GM19455 (cell line): Measurements from ENCODE around the gene FAM47E.
A peak's percentile ranks its signal among the peaks of the same experiment; 100 is the strongest.

Source experiments
- ATAC-seq: cut with Tn5 transposase; IDR thresholded peaks from one replicate; pipeline ENCODE4 v1.9.1; 2021; ENCODE audit not compliant: unreplicated experiment

The FAM47E gene

DNA sequence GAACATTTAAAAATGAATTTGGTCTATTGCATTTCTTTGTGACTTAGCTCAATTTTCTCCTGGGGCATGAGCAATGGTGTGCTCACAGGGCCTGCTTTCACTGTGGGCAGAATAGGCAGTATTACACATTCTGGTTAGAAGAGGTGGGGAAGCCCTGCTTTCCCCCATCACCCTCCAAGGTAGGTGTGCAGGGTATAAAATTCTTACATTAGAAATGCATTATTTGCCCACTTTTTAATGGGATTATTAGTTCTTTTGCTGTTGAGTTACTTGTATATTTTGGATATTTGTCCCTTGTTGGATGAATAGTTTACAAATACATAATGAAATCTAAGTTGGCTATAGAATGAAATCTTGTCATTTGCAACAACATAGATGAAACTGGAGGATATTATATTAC lies 46.7 kb downstream of the FAM47E start:
- no peak for ATAC-seq

DNA sequence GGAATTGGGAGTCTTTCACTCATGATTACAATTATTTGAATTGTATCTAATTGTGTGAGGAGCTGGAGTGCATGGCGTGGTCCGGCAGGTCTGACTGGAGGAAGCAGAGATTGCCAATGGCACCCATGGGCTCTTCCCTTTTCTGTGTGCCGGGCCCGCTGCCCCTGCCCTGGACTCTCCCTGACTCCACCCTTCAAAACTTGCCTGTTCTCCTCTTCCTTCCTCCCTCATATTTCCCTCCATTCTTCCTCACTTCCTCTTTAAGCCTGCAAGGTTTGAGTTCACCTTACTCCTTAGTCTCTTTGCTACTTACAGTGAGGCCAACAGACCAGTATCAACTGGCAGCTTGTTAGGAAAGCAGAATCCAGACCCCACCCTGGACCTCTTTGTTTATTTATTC lies 48.5 kb downstream of the FAM47E start:
- ATAC-seq = no peak

DNA sequence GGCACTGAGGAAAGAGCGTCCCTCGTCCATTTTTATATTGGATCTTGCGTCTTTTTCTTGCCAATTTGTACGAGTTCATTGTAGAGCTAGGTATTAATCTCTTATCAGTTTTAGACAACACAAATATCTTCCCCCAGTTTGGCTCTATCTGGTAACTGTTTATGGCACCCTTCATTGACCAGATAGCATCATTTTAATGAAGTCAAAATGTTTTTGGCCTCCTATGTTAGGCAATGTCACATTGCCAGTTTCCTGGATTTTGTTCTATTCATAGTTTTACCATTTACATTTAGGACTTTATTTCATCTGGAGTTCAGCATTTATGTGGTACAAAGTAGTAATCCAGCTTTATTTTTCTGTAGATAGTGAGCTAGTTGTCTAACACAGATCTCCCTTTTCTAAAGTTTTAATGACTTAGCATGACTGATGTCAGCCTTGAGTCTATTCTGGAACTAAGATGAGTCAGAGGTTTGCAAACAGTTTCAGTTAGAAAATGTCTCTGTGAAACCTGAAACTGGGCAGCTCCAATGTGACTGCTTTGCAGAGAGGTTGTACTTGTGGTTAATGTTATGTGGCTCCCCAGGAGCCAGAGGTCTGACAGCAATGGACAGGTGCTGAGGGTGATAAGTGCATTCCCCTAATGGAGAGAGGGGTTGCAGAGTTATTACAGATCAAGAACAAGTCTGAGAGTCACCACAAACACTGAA lies 49.7 kb downstream of the FAM47E start:
- peak; percentile 100 for ATAC-seq

DNA sequence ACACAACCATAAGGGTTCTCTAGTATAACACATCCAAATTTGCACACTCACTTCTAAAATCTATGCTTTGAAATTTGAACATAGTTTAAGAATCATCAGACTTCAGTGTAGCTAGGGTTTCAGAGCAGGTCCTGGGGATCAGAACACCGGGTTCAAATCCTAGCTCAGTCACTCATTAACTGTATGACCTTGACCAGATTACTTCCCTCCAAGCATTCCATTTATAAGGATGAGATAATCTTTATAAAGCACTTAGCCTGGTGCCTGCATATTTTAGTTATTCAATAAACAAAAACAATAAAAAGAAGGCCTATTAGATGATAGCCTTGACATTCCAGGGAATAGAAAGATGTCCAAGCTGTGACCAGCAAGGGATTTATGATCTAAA lies 50.2 kb downstream of the FAM47E start:
- ATAC-seq = no peak

DNA sequence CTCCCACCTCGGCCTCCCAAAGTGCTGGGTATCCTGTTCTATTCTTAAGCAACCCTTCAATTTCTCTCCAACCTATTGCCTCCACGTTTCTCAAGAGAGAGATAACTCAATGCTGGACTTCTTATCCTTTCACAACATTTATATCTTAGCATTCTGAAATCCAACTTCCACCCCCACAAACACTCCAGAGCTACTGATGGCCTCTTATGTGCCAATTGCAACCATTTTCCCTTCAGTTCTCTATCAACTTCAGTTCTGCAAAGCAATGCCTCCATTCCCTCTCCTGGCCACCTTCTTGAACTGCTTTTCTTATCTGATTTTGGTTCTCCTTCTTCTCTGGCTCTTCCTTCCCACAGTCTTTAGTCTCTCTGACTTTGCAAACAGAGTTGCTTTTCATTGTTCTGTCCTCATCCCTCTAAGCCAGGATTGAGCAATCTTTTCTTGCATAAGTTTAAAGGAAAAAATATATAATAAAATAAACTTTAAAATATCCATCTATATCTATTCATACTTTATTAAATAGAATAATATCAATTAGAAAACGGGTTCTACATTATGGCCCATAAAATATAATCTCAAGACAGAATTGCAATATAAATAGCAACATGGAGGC lies 51.4 kb downstream of the FAM47E start:
- no peak for ATAC-seq

DNA sequence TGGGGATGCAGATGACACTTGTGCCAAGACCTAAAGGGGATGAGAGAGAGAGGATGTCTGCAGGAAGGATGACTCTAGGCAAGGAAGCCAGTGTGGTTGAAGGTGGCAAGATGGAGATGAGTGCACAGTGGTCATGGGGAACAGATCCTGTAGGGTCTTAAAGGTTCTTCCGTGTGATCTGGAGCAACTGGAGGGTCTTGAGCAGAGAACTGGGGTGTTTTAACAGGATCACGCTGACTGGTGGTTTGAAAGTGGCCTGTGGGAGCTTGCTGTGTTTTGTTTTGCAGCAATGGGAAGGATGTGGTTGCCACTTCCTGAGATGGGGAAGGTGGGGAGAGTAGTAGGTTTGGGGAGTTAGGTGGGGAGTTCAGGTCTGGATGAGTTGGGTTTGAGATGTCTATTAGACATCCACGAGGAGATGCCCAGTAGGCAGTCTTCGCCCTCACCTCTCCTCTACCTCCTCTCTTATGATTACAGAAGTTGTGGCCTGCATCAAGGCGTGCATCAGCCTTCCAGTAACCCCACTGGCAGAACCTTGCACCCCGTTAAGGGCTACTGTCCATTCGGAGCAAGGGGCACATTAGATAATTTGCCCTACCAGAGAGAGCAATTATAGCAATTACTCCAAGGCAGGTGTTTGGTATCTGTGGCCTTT lies 53.6 kb downstream of the FAM47E start:
- no peak for ATAC-seq

DNA sequence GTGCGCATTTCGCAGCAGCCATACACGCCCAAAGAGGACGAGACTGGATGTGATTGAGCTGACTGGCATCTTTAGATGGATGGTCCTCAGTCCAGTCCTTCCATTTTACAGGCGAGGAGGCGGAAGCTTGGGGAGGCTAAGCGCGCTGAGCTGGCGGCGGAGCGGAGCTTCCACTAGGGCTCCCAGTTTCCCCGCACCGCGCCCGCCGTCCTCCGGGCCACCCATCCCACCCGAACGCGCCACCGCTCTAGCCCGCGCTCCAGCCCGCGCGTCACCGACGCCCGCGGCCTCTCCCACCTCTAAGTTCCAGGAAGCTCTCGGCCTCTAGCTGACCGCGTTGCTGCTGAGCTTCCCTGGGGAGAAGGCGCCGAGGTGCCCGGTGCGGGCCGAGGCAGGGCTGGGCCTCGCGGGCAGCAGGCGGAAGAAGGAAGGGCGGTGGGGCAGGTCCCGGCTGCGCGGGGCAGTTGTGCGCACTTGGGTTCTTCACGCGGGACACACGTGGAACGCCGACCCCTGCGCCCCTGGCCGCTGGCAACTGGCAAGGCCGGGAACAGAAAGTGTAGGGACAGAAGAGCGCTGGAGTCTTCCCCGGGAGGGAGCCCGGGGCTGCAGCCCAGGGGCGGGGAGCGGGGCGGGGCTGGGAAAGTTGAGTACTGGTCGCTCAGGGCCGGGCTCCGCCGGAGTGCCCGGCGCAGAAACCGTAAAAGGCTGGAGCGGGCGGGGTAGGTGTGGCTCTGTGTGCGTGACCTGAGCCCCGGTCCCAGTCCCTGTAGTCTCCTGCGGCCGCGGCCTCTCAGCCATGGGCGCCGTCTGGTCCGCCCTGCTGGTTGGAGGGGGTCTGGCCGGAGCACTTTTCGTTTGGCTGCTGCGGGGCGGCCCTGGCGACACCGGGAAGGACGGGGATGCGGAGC lies 54.7 kb downstream of the FAM47E start, which contains the start of gene STBD1:
Gene STBD1, plus strand, starts transcription at position 763 of the 911 bp plus-strand sequence. Its CDS starts 37 bp downstream, at position 800.
- no peak for ATAC-seq

DNA sequence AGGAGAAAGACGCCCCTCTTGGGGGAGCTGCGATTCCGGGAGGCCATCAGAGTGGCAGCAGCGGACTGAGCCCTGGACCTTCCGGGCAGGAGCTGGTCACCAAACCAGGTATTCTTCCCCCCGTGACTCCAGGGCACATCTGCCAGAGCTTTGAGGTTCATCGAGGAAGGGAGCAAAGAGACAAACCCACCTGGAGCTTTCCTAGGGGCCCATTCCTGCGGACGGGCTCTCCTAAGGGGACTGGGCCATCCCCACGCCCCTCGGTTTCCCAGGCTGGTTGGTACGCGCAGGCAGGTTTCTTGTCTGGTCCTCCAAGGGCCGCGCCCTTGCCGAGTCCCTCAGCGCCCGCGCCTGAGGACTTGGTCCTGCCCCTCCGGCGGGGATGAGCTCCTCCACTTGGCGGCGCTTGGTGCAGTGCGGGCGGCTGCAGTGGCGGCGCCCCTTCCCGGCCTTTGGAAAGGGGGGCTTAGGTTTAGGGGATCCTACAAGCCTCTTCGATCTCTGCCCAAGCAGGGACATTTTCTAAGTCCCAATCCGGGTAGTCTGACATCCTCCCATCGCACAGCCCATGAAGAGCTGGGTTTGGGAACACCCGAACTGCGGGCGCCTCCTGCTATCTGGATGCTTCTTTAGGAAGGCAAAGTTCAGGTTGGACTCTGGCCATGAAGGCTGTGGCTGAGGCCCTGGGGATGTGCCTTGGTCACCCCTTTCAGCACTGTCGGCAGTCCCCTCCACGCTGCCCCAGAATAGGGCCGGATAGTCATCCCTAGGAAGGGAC lies 55.5 kb downstream of the FAM47E start:
- no peak for ATAC-seq

DNA sequence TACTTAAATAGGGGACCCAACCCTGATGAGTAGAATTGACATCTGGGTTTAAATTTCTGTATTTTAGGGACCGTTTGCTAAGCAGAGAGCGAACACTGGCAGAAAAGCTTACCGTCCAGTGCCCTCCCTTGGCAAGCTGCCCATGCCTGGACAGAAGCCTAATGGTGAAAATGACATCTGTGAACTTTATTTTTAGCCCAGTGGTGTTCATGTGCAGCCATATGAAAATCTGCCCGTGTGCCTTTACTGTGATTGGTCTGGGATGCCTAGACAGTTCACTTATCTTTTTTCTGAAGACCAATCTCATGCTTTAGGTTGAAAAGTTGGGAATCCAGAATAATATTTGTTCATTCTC lies 56.1 kb downstream of the FAM47E start:
- ATAC-seq = no peak

DNA sequence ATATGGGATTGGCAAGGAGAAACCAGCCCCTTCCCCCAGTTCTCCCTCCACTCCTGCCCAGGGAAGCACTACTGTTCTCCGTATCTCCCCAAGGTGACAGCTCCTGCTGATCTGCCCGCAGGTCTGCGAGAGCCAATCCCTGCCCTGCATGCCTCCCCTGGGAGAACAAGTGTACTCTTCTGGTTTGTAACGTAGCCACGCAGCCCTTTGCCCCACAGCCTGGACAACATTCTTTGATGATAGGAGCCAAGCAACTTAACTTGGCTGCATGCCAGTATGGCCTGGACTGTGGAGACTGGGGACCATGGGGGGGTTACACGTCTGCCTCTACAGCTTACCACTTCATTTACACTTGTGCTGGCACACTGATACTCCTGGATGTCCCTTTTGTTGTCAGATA lies 57.0 kb downstream of the FAM47E start:
- ATAC-seq = no peak

DNA sequence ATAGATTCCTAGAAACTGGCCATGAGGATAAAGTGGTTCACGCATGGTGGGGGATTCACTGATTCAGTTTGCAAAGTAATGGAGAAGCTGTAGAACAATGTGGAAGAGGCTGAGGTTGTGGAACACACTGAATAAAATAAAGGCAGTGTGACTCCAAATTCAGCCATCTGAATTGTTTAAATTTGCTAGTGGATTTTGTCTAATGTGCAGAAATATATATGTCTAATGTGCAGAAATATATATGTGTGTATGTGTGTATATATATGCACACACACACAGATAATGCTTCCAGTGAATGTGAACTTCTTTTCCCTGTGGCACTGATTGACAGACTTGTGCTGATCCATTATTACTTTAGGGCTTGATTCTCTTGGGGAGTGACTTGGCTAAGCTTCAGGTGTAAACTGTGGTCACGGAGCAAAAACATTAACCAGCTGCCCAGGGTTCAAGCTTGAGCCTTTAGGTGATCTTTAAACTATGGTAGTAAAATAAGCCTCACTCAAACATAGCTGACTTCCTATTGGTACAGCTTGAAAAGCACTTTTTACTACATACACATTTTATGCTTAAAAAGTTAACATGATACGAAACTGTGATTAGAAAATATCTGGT lies 58.5 kb downstream of the FAM47E start:
- no peak for ATAC-seq

DNA sequence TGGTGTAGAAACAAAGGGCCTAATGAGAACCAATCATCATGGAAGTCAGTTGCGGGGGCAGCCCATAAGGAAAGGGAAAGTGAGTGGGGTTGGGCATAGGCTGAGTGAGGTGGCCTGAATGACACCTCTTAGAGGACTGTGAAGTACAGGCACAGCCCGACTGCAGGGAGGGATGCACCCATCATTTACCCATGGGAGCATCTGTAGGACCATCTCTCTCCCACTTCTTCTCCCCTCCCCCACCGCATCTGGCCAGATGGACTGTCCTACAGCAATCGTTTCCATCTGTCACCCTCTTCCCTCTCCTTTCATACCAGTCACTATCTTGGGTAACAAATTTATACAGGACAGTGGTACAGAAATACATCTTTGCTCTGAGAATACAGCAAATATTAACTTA lies 59.2 kb downstream of the FAM47E start:
- ATAC-seq = no peak

DNA sequence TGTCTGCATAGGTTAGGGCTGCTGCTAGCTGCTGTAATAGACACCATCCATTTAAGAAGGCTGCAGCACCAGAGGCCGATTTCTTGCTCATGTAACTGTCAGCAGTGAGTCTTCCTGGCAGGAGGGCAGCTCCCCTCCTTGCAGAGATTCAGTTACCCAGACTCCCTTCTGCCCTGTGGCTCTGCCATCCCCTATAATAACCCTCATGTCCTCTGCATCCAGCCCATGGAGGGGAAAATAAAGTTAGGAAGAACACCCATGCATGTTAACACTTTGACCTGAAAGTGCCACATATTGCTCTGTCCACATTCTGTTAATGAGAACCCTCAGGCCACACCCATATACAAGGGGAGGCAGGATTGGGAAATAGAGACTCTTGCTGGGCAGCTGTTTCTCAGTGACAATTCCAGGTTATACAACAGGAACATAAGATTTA lies 60.4 kb downstream of the FAM47E start:
- no peak for ATAC-seq

DNA sequence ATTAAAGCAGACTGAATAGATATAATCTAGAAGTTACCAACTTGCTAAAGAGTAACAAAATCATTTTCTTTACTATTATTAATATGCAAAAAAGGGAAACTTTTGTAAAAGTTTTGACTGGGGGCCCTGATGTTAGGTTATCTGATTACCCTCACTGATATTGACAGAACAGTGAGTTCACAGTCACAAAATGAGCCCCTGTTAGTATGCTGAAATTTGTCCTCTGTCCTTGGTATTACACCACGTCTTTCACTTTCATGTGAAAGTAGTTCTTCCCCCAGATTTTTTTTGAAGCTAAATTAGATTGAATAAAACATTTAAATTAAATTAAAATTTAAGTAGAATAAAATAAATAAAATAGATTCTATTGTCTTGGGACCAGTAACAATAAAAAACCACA lies 60.9 kb downstream of the FAM47E start:
- ATAC-seq = no peak

DNA sequence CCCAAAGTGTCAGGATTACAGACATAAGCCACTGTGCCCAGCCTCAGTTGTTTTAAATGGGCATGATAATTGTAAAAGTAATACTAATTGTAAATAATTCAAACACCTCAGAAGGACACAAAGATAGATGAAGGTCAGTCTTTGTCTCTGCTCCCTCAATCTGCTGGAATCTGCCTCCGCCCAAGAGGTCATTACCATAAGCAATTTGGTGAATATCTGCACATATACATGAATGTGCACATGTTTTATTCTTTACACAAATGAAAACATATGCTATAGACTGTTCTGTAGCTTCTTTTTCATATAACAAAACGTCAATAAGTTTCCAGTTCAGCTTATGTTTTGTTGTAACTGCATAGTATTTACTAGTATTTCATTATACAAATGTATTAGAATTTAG lies 62.0 kb downstream of the FAM47E start:
- no peak for ATAC-seq

DNA sequence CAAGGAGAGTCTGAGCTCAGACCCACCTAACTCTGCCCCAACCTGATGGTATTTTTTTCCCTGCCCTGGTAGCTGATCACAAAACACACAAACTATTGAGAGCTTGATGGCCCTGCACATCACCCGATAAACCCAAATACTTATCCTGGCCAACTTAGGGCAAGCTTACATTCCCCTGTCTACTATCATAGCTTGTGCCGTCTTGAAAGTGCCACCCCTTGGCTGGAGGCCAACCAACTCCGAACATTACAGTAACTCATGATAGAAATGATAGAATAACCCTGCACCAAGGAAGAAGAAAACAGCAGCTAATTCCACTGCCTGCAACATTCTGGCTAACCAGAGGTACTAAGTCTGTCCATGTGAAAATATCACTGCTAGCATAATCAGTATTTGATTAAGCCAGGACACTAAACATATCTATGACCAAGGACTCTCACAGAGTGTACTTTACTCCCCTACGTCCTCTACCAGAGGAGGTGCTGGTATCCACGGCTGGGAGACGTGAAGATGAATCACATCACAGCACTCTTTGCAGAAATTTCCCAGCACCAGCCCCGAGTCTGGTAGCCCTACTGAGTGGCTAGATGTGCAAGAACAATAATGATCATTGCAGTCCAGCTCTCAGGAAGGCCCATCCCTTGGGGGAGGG lies 63.9 kb downstream of the FAM47E start:
- no peak for ATAC-seq

DNA sequence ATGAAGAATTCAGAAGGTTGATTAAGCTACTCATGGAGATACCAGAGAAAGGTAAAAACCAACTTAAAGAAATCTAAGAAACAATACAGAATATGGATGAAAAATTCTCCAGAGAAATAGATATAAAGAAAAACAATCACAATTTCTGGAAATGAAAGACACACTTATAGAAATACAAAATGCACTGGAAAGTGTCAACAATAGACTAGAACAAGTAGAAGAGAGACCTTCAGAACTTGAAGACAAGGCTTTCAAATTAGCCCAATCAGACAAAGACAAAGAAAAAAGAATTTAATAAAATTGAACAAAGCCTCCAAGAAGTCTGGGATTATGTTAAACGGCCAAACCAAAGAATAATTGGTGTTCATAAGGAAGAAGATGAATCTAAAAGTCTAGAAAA lies 64.6 kb downstream of the FAM47E start:
- no peak for ATAC-seq

DNA sequence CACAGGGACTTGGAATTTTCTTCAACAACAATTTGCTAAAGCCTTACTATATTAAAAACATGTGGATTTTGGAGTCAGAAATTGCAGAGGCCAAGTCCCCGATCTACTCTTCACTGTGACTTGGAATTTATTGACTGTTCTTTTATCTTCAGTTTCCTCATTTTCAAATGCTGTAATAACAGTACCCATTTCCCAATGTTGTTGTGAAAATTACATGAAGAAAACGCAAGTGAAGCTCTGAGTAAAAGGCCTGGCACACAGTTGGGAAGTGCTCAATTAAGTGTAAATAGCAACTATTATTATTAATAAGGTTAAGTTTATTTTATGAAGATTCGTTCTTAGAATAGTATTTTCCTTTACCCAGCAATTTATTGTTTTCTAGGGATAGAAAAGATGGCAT lies 70.7 kb downstream of the FAM47E start:
- ATAC-seq = no peak

DNA sequence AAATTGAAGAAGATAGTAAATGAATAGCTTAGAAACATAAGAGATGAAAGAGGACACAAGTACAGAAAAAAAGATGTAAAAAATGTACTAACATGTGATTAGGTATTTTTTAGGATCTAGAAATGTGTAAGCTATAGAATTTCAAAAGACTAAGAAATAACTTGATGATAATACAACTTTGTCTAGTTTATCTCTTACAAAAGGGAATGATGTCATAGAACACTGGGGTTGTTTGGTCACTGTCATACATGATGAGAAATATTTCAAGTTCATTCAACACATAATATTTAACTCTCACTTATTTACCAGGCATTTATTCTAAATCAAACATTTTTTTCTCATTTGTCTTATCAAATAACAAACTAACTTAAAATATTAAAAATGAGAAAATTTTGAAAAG lies 73.6 kb downstream of the FAM47E start:
- ATAC-seq = no peak

DNA sequence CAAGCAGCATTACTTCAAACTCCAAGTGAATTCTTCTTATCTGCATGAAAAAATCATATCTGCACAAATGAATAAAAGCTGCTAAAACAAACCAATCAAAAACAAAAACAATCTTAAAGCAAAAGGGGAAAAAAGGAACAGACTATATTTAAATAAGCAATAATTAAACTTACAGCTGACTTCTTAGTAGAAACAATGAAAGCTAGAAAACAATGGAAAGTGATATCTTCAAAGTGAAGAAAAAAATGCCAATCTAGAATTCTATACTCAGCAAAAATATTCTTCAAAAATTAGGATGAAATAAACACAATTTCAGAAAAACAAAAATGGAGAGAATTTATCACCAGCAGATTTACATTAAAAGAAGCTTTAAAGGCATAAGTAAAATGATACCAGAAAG lies 75.0 kb downstream of the FAM47E start:
- ATAC-seq = no peak
